ENCODE results near the gene GOLGA6B. TPM values are rescaled to one million over a fixed set of nuclear protein-coding genes. Genes with fewer than 3 reads are reported as not detected.
"Not testable (repeated sequence)": the region's sequence is repeated elsewhere in the genome, so short reads cannot be mapped to it uniquely, and the experiment has no call there.

GOLGA6B gene
- polyA plus RNA-seq (2013), result not detected

GRCh38 chr15:72654397-72654796 is at the start of gene GOLGA6B:
Gene GOLGA6B, plus strand, starts transcription at chr15:72654697. Its CDS starts 41 bp downstream, at chr15:72654738.
- H3K27ac ChIP-seq (ENCODE audit: insufficient read depth in 1 of 2, low read depth in 1 of 2, low read length in 2 of 2, poor library complexity in 1 of 2, severe bottlenecking in 2 of 2); POLR2A ChIA-PET; DNase-seq; H3K9me3 ChIP-seq (ENCODE audit: control extremely low read depth in 1 of 5, control insufficient read depth in 4 of 5, insufficient read depth in 2 of 5, low read depth in 1 of 5, low read length in 4 of 5); H3K27me3 ChIP-seq (replicated peaks in 2 of 5; ENCODE audit: control insufficient read depth in 4 of 5, insufficient read depth in 5 of 5, low read length in 4 of 5); CTCF ChIA-PET; H3K4me1 ChIP-seq (ENCODE audit: control extremely low read depth in 1 of 4, control insufficient read depth in 4 of 4, insufficient read depth in 4 of 4, low read length in 3 of 4); H3K4me3 ChIP-seq (ENCODE audit: control insufficient read depth in 1 of 7, extremely low read depth in 1 of 7, insufficient read depth in 4 of 7, low read depth in 2 of 7, low read length in 6 of 7); H3K36me3 ChIP-seq (ENCODE audit: control insufficient read depth in 4 of 4, insufficient read depth in 4 of 4, low read length in 3 of 4): not testable (repeated sequence)
- no CpG with 5 or more reads among the region's 7 CpGs for WGBS (ENCODE audit: insufficient coverage)

GRCh38 chr15:72604794-72605193 is 49.7 kb upstream of the GOLGA6B start:
- 95% methylated on average over 4 of the region's 4 CpGs for WGBS (ENCODE audit: insufficient coverage)
- Histone ChIP-seq H3K36me3 (ENCODE audit: control insufficient read depth in 4 of 4, insufficient read depth in 4 of 4, low read length in 3 of 4) (no peaks in the 10 kb centered on the region), H3K9me3 (ENCODE audit: control extremely low read depth in 1 of 5, control insufficient read depth in 4 of 5, insufficient read depth in 2 of 5, low read depth in 1 of 5, low read length in 4 of 5) (no peaks in the 10 kb centered on the region), H3K27me3 (replicated peaks in 2 of 5; ENCODE audit: control insufficient read depth in 4 of 5, insufficient read depth in 5 of 5, low read length in 4 of 5) (peaks cover 0 to 2% (median 0%) of the 10 kb centered on the region in 5 experiments), H3K4me1 (ENCODE audit: control extremely low read depth in 1 of 4, control insufficient read depth in 4 of 4, insufficient read depth in 4 of 4, low read length in 3 of 4) (no peaks in the 10 kb centered on the region), H3K27ac (ENCODE audit: insufficient read depth in 1 of 2, low read depth in 1 of 2, low read length in 2 of 2, poor library complexity in 1 of 2, severe bottlenecking in 2 of 2) (no peak overlapping the region), H3K4me3 (ENCODE audit: control insufficient read depth in 1 of 7, extremely low read depth in 1 of 7, insufficient read depth in 4 of 7, low read depth in 2 of 7, low read length in 6 of 7) (no peak overlapping the region)
- POLR2A ChIA-PET, result no interaction called here
- CTCF ChIA-PET, result no interaction called here
- no peak for DNase-seq

GRCh38 chr15:72608084-72608483 is 46.4 kb upstream of the GOLGA6B start:
- H3K4me3 ChIP-seq (ENCODE audit: control insufficient read depth in 1 of 7, extremely low read depth in 1 of 7, insufficient read depth in 4 of 7, low read depth in 2 of 7, low read length in 6 of 7); POLR2A ChIA-PET; H3K4me1 ChIP-seq (ENCODE audit: control extremely low read depth in 1 of 4, control insufficient read depth in 4 of 4, insufficient read depth in 4 of 4, low read length in 3 of 4); H3K9me3 ChIP-seq (ENCODE audit: control extremely low read depth in 1 of 5, control insufficient read depth in 4 of 5, insufficient read depth in 2 of 5, low read depth in 1 of 5, low read length in 4 of 5); H3K36me3 ChIP-seq (ENCODE audit: control insufficient read depth in 4 of 4, insufficient read depth in 4 of 4, low read length in 3 of 4); H3K27ac ChIP-seq (ENCODE audit: insufficient read depth in 1 of 2, low read depth in 1 of 2, low read length in 2 of 2, poor library complexity in 1 of 2, severe bottlenecking in 2 of 2); DNase-seq; H3K27me3 ChIP-seq (replicated peaks in 2 of 5; ENCODE audit: control insufficient read depth in 4 of 5, insufficient read depth in 5 of 5, low read length in 4 of 5): not testable (repeated sequence)
- CTCF ChIA-PET, result interaction anchor here (2.0 kb wide), 1 partner anchor 8 kb away, joined by 5 read pairs; no protein-coding TSS in a partner anchor
- WGBS (ENCODE audit: insufficient coverage), result 100% methylated on average over 3 of the region's 3 CpGs

- H3K27me3 ChIP-seq (replicated peaks in 2 of 5; ENCODE audit: control insufficient read depth in 4 of 5, insufficient read depth in 5 of 5, low read length in 4 of 5), result no peaks in the 10 kb centered on the region
These were observed 44.6 kb upstream of the GOLGA6B start for GRCh38 chr15:72609862-72610261.

GRCh38 chr15:72612324-72612723 is 42.2 kb upstream of the GOLGA6B start:
- H3K27ac ChIP-seq (ENCODE audit: insufficient read depth in 1 of 2, low read depth in 1 of 2, low read length in 2 of 2, poor library complexity in 1 of 2, severe bottlenecking in 2 of 2); H3K4me3 ChIP-seq (ENCODE audit: control insufficient read depth in 1 of 7, extremely low read depth in 1 of 7, insufficient read depth in 4 of 7, low read depth in 2 of 7, low read length in 6 of 7); H3K36me3 ChIP-seq (ENCODE audit: control insufficient read depth in 4 of 4, insufficient read depth in 4 of 4, low read length in 3 of 4); DNase-seq; H3K27me3 ChIP-seq (replicated peaks in 2 of 5; ENCODE audit: control insufficient read depth in 4 of 5, insufficient read depth in 5 of 5, low read length in 4 of 5); POLR2A ChIA-PET; CTCF ChIA-PET; H3K9me3 ChIP-seq (ENCODE audit: control extremely low read depth in 1 of 5, control insufficient read depth in 4 of 5, insufficient read depth in 2 of 5, low read depth in 1 of 5, low read length in 4 of 5); H3K4me1 ChIP-seq (ENCODE audit: control extremely low read depth in 1 of 4, control insufficient read depth in 4 of 4, insufficient read depth in 4 of 4, low read length in 3 of 4): not testable (repeated sequence)
- WGBS (ENCODE audit: insufficient coverage), result 95% methylated on average over 3 of the region's 3 CpGs

More at GRCh38 chr15:72609862-72610261, 44.6 kb upstream of the GOLGA6B start:
- H3K4me3 ChIP-seq (ENCODE audit: control insufficient read depth in 1 of 7, extremely low read depth in 1 of 7, insufficient read depth in 4 of 7, low read depth in 2 of 7, low read length in 6 of 7), result no peak overlapping the region
- ChIA-PET CTCF (interaction anchor here (0.9 kb wide), 1 partner anchor 10 kb away, joined by 3 read pairs; no protein-coding TSS in a partner anchor), POLR2A (no interaction called here)
- no peak overlapping the region for H3K27ac ChIP-seq (ENCODE audit: insufficient read depth in 1 of 2, low read depth in 1 of 2, low read length in 2 of 2, poor library complexity in 1 of 2, severe bottlenecking in 2 of 2)
- DNase-seq, result no peak
- no peaks in the 10 kb centered on the region for H3K9me3 ChIP-seq (ENCODE audit: control extremely low read depth in 1 of 5, control insufficient read depth in 4 of 5, insufficient read depth in 2 of 5, low read depth in 1 of 5, low read length in 4 of 5)
- H3K4me1 ChIP-seq (ENCODE audit: control extremely low read depth in 1 of 4, control insufficient read depth in 4 of 4, insufficient read depth in 4 of 4, low read length in 3 of 4), result no peaks in the 10 kb centered on the region
- no peaks in the 10 kb centered on the region for H3K36me3 ChIP-seq (ENCODE audit: control insufficient read depth in 4 of 4, insufficient read depth in 4 of 4, low read length in 3 of 4)
- 96% methylated on average over 7 of the region's 8 CpGs for WGBS (ENCODE audit: insufficient coverage)

GRCh38 chr15:72614810-72615532 is 39.5 kb upstream of the GOLGA6B start:
- ChIA-PET POLR2A (no interaction called here), CTCF (no interaction called here)
- DNase-seq, result no peak
- Histone ChIP-seq H3K4me1 (ENCODE audit: control extremely low read depth in 1 of 4, control insufficient read depth in 4 of 4, insufficient read depth in 4 of 4, low read length in 3 of 4) (no peaks in the 10 kb centered on the region), H3K9me3 (ENCODE audit: control extremely low read depth in 1 of 5, control insufficient read depth in 4 of 5, insufficient read depth in 2 of 5, low read depth in 1 of 5, low read length in 4 of 5) (no peaks in the 10 kb centered on the region), H3K36me3 (ENCODE audit: control insufficient read depth in 4 of 4, insufficient read depth in 4 of 4, low read length in 3 of 4) (no peaks in the 10 kb centered on the region), H3K4me3 (ENCODE audit: control insufficient read depth in 1 of 7, extremely low read depth in 1 of 7, insufficient read depth in 4 of 7, low read depth in 2 of 7, low read length in 6 of 7) (no peak overlapping the region), H3K27me3 (replicated peaks in 2 of 5; ENCODE audit: control insufficient read depth in 4 of 5, insufficient read depth in 5 of 5, low read length in 4 of 5) (no peaks in the 10 kb centered on the region), H3K27ac (ENCODE audit: insufficient read depth in 1 of 2, low read depth in 1 of 2, low read length in 2 of 2, poor library complexity in 1 of 2, severe bottlenecking in 2 of 2) (no peak overlapping the region)
- 100% methylated on average over 2 of the region's 3 CpGs for WGBS (ENCODE audit: insufficient coverage)

GRCh38 chr15:72615533-72616233 is 38.8 kb upstream of the GOLGA6B start:
- H3K4me1 ChIP-seq (ENCODE audit: control extremely low read depth in 1 of 4, control insufficient read depth in 4 of 4, insufficient read depth in 4 of 4, low read length in 3 of 4); H3K9me3 ChIP-seq (ENCODE audit: control extremely low read depth in 1 of 5, control insufficient read depth in 4 of 5, insufficient read depth in 2 of 5, low read depth in 1 of 5, low read length in 4 of 5); H3K27ac ChIP-seq (ENCODE audit: insufficient read depth in 1 of 2, low read depth in 1 of 2, low read length in 2 of 2, poor library complexity in 1 of 2, severe bottlenecking in 2 of 2); DNase-seq; H3K27me3 ChIP-seq (replicated peaks in 2 of 5; ENCODE audit: control insufficient read depth in 4 of 5, insufficient read depth in 5 of 5, low read length in 4 of 5); POLR2A ChIA-PET; CTCF ChIA-PET; H3K36me3 ChIP-seq (ENCODE audit: control insufficient read depth in 4 of 4, insufficient read depth in 4 of 4, low read length in 3 of 4); H3K4me3 ChIP-seq (ENCODE audit: control insufficient read depth in 1 of 7, extremely low read depth in 1 of 7, insufficient read depth in 4 of 7, low read depth in 2 of 7, low read length in 6 of 7): not testable (repeated sequence)
- 100% methylated on average over 2 of the region's 7 CpGs for whole genome bisulfite sequencing (ENCODE audit: insufficient coverage)
